ENCODE measurements around the gene YWHAQ. TPM values are rescaled to one million over a fixed set of nuclear protein-coding genes. Genes with fewer than 3 reads are reported as not detected.

The YWHAQ gene
- total RNA-seq, 4 donors from 2014 or later = 141 to 442 (median 227) TPM

DNA sequence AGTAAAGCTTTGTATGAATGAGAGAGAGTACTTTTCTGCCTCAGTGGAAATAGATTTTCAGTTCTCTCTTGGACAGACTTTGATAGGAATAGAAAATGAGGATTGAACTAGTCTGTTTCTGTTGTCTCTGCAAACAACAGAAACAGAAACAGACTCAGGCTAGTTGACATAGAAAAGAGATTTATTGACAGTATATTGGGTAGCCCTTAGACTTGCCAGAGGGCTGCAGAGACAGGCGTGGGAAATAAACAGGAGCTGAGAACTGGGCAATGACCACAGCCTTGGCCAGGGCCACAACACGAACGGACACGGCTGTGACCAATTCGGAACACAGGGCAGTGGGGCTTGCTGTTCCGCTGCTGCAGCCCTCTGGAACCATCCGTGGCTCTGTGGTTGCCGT lies 30.5 kb upstream of the YWHAQ start:
- no peak for TF ChIP-seq POLR2A (IDR thresholded peaks at IDR 0.05)
- TF ChIP-seq CTCF (IDR thresholded peaks at IDR 0.05) = no peak
- no peak for DNase-seq
- WGBS, 2 donors = 86 to 96% methylated on average over 6 to 8 of the region's 8 CpGs
- Histone ChIP-seq H3K9me3 (no peaks in the 10 kb centered on the region), H3K36me3 (no peaks in the 10 kb centered on the region), H3K27ac (no peak overlapping the region), H3K4me1 (no peaks in the 10 kb centered on the region), H3K4me3 (no peak overlapping the region), H3K27me3 (peaks cover 0 to 28% (median 0%) of the 10 kb centered on the region in 4 donors)
- intact Hi-C loops (cut with DNase I) = no loop called here

- Histone ChIP-seq H3K27ac (no peak overlapping the region), H3K27me3 (peaks cover 0 to 23% (median 0%) of the 10 kb centered on the region in 4 donors), H3K4me1 (no peaks in the 10 kb centered on the region), H3K36me3 (no peaks in the 10 kb centered on the region), H3K4me3 (no peak overlapping the region), H3K9me3 (no peaks in the 10 kb centered on the region)
- intact Hi-C loops (cut with DNase I) = no loop called here
- DNase-seq = no peak
- 84 to 87% methylated on average over 7 of the region's 7 CpGs for WGBS, 2 donors
- no peak for TF ChIP-seq CTCF (IDR thresholded peaks at IDR 0.05)
- TF ChIP-seq POLR2A (IDR thresholded peaks at IDR 0.05) = no peak
These were observed 30.0 kb upstream of the YWHAQ start for GRCh38 chr2:9660781-9661180.

GRCh38 chr2:9660154-9660553 lies 29.4 kb upstream of the YWHAQ start:
- TF ChIP-seq CTCF (IDR thresholded peaks at IDR 0.05) (no peak), POLR2A (IDR thresholded peaks at IDR 0.05) (no peak)
- H3K36me3 ChIP-seq = no peaks in the 10 kb centered on the region

DNA sequence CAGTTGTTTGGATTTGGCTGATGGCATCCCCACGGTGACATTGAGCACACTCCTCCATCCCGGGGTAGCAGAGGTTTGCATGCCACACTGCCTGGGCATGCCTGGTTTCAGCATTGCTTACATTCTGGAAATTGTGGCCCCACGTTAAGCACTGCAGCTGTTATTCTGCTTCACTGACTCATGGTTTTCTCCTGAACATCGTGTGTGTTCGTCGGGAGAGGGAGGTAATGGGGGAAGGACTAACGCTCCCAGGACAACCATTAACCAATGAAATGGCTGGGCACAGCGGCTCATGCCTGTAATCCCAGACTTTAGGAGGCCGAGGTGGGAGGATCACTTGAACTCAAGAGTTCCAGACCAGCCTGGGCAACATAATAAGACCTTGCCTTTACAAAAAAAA lies 28.2 kb upstream of the YWHAQ start:
- intact Hi-C loops (cut with DNase I) = no loop called here
- 32 to 53% methylated on average over 5 to 7 of the region's 9 CpGs for WGBS, 2 donors
- no peak for TF ChIP-seq CTCF (IDR thresholded peaks at IDR 0.05)
- TF ChIP-seq POLR2A (IDR thresholded peaks at IDR 0.05) = no peak

More at GRCh38 chr2:9660154-9660553, 29.4 kb upstream of the YWHAQ start:
- intact Hi-C loops (cut with DNase I) = no loop called here
- Histone ChIP-seq H3K9me3 (no peaks in the 10 kb centered on the region), H3K4me3 (no peak overlapping the region), H3K27me3 (peaks cover 0 to 21% (median 0%) of the 10 kb centered on the region in 4 donors), H3K4me1 (no peaks in the 10 kb centered on the region), H3K27ac (no peak overlapping the region)
- WGBS, 2 donors = 87 to 96% methylated on average over 9 to 15 of the region's 15 CpGs
- DNase-seq = no peak

DNA sequence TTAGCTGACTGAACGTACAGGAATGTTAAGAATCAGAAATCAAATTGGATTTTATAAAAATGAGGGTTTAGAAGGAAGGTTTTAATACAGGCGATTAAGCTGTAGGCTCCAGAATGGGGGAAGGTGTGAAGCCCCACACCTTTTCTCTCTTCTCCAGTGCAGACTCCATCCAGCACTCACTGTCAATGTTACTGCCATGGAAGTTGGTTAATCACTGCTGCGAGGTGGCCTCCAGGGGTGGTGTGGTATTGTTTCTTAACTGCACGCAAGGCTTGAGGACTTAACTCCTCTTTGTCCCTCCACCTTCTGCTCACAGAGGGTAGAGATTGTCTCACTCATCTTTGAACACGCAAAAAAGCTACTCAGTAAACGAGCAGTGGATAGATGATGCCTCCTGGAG lies 26.9 kb upstream of the YWHAQ start:
- H3K4me3 ChIP-seq = no peak overlapping the region
- TF ChIP-seq CTCF (IDR thresholded peaks at IDR 0.05) (no peak), POLR2A (IDR thresholded peaks at IDR 0.05) (no peak)
- H3K4me1 ChIP-seq = no peaks in the 10 kb centered on the region
- peaks cover 0 to 5% (median 0%) of the 10 kb centered on the region in 4 donors for H3K27me3 ChIP-seq
- H3K27ac ChIP-seq = no peak overlapping the region
- intact Hi-C loops (cut with DNase I) = no loop called here
- no peaks in the 10 kb centered on the region for H3K9me3 ChIP-seq
- 90 to 92% methylated on average over 5 to 6 of the region's 6 CpGs for WGBS, 2 donors
- DNase-seq = no peak
- H3K36me3 ChIP-seq = no peaks in the 10 kb centered on the region

More for the DNA sequence above, 28.2 kb upstream of the YWHAQ start:
- Histone ChIP-seq H3K36me3 (no peaks in the 10 kb centered on the region), H3K9me3 (no peaks in the 10 kb centered on the region), H3K4me1 (no peaks in the 10 kb centered on the region), H3K27me3 (peaks cover 0 to 15% (median 0%) of the 10 kb centered on the region in 4 donors), H3K27ac (no peak overlapping the region), H3K4me3 (no peak overlapping the region)
- DNase-seq = no peak

Data from esophagus squamous epithelium (tissue), 5 donors.